ENCODE measurements around the gene SLFN14. TPM values are rescaled to one million over a fixed set of nuclear protein-coding genes. Genes with fewer than 3 reads are reported as not detected.
"Not testable (repeated sequence)": the region's sequence is repeated elsewhere in the genome, so short reads cannot be mapped to it uniquely, and the experiment has no call there.

Gene SLFN14
- total RNA-seq, 1 donor from 2014 or later: not detected

GRCh38 chr17:35531160-35531559, 29.5 kb downstream of the SLFN14 start:
- DNase-seq: no peak
- Mint-ChIP-seq H3K4me1 (ENCODE audit: low read depth, unreplicated experiment) (peaks cover 6% of the 10 kb centered on the region), H3K27me3 (ENCODE audit: unreplicated experiment) (no peaks in the 10 kb centered on the region), H3K4me3 (ENCODE audit: unreplicated experiment) (no peak overlapping the region), H3K9me3 (ENCODE audit: unreplicated experiment) (no peaks in the 10 kb centered on the region), H3K36me3 (ENCODE audit: unreplicated experiment) (peaks cover 6% of the 10 kb centered on the region), H3K27ac (ENCODE audit: unreplicated experiment) (no peak overlapping the region)
- no peak for TF ChIP-seq CTCF (IDR thresholded peaks at IDR 0.05; ENCODE audit: partially characterized antibody, unreplicated experiment)

- TF ChIP-seq CTCF (IDR thresholded peaks at IDR 0.05; ENCODE audit: partially characterized antibody, unreplicated experiment): no peak
- DNase-seq: no peak
Observed at GRCh38 chr17:35529866-35530265, 30.8 kb downstream of the SLFN14 start.

GRCh38 chr17:35529326-35529725, 31.3 kb downstream of the SLFN14 start:
- H3K27ac Mint-ChIP-seq (ENCODE audit: unreplicated experiment); H3K9me3 Mint-ChIP-seq (ENCODE audit: unreplicated experiment); H3K27me3 Mint-ChIP-seq (ENCODE audit: unreplicated experiment); H3K4me1 Mint-ChIP-seq (ENCODE audit: low read depth, unreplicated experiment); H3K4me3 Mint-ChIP-seq (ENCODE audit: unreplicated experiment); DNase-seq: not testable (repeated sequence)
- H3K36me3 Mint-ChIP-seq (ENCODE audit: unreplicated experiment): peaks cover 11% of the 10 kb centered on the region

More at GRCh38 chr17:35529866-35530265, 30.8 kb downstream of the SLFN14 start:
- Mint-ChIP-seq H3K27me3 (ENCODE audit: unreplicated experiment) (peaks cover under 1% of the 10 kb centered on the region), H3K9me3 (ENCODE audit: unreplicated experiment) (no peaks in the 10 kb centered on the region), H3K27ac (ENCODE audit: unreplicated experiment) (no peak overlapping the region), H3K36me3 (ENCODE audit: unreplicated experiment) (peaks cover 11% of the 10 kb centered on the region), H3K4me3 (ENCODE audit: unreplicated experiment) (no peak overlapping the region), H3K4me1 (ENCODE audit: low read depth, unreplicated experiment) (peaks cover 6% of the 10 kb centered on the region)

- H3K27me3 Mint-ChIP-seq (ENCODE audit: unreplicated experiment): peaks cover 3% of the 10 kb centered on the region
- TF ChIP-seq CTCF (IDR thresholded peaks at IDR 0.05; ENCODE audit: partially characterized antibody, unreplicated experiment): no peak
- DNase-seq: no peak
- no peaks in the 10 kb centered on the region for H3K4me1 Mint-ChIP-seq (ENCODE audit: low read depth, unreplicated experiment)
- no peak overlapping the region for H3K27ac Mint-ChIP-seq (ENCODE audit: unreplicated experiment)
- peaks cover 11% of the 10 kb centered on the region for H3K36me3 Mint-ChIP-seq (ENCODE audit: unreplicated experiment)
- H3K9me3 Mint-ChIP-seq (ENCODE audit: unreplicated experiment): no peaks in the 10 kb centered on the region
- no peak overlapping the region for H3K4me3 Mint-ChIP-seq (ENCODE audit: unreplicated experiment)
Observed at GRCh38 chr17:35523296-35523695, 37.3 kb downstream of the SLFN14 start.

- H3K4me3 Mint-ChIP-seq (ENCODE audit: unreplicated experiment); DNase-seq; H3K27me3 Mint-ChIP-seq (ENCODE audit: unreplicated experiment); H3K9me3 Mint-ChIP-seq (ENCODE audit: unreplicated experiment); H3K27ac Mint-ChIP-seq (ENCODE audit: unreplicated experiment); H3K36me3 Mint-ChIP-seq (ENCODE audit: unreplicated experiment); H3K4me1 Mint-ChIP-seq (ENCODE audit: low read depth, unreplicated experiment): not testable (repeated sequence)
Observed at GRCh38 chr17:35521654-35522256, 38.9 kb downstream of the SLFN14 start.

GRCh38 chr17:35521150-35521549, 39.5 kb downstream of the SLFN14 start:
- Mint-ChIP-seq H3K9me3 (ENCODE audit: unreplicated experiment) (no peaks in the 10 kb centered on the region), H3K4me3 (ENCODE audit: unreplicated experiment) (no peak overlapping the region), H3K4me1 (ENCODE audit: low read depth, unreplicated experiment) (no peaks in the 10 kb centered on the region), H3K36me3 (ENCODE audit: unreplicated experiment) (peaks cover 5% of the 10 kb centered on the region), H3K27me3 (ENCODE audit: unreplicated experiment) (peaks cover 3% of the 10 kb centered on the region), H3K27ac (ENCODE audit: unreplicated experiment) (no peak overlapping the region)
- DNase-seq: no peak
- TF ChIP-seq CTCF (IDR thresholded peaks at IDR 0.05; ENCODE audit: partially characterized antibody, unreplicated experiment): no peak

Measured in glutamatergic neuron (in vitro differentiated cells).